ENCODE data around the gene C1orf198.

C1orf198 gene

DNA sequence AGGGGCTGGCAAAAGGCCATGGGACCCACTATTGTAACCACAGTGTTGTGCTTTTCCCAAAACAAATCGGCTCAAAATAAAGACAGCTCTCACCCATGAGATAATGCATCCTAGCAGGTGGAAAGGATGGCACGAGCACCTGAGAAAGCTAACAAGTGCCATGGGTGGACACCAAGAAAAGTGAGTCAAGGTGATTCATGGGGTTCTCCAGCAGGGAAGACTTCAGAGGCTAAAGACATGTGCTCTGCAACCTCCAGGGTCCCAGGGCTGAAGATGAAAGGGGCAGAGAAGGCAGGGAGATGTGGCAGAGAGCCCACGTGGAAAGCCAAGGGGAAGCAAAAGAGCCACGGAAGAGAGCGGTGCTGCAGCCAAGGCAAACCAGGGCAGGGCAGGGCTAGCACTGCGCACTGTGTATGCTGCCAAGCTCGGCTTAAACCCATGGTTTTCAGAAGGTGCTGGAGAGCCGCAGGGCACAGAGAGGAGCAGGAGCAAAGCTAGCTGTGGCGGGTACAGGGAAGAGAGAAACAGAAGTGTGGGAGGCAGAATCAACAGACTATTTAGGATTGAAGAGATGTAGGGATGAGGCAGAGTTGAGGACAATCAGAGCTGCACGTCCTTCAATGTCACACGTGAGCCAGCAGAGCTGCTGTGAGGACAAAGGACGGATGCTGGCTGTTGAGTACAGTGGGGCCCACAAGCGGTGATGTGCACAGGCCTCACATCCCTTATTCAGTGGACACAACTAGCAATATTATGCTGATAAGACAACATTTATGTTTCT lies 41.8 kb upstream of the C1orf198 start:
- no peak for DNase-seq (ENCODE audit: low spot score)
- no peak for TF ChIP-seq CTCF (IDR thresholded peaks at IDR 0.05; ENCODE audit: extremely low read depth, missing control alignments)

- TF ChIP-seq CTCF (IDR thresholded peaks at IDR 0.05; ENCODE audit: extremely low read depth, missing control alignments) = no peak
- DNase-seq (ENCODE audit: low spot score) = no peak
Observed at GRCh38 chr1:230907472-230908205, 39.3 kb upstream of the C1orf198 start.

- TF ChIP-seq CTCF (IDR thresholded peaks at IDR 0.05; ENCODE audit: extremely low read depth, missing control alignments) = no peak
- DNase-seq (ENCODE audit: low spot score) = no peak
Observed at GRCh38 chr1:230906226-230906625, 37.9 kb upstream of the C1orf198 start.

GRCh38 chr1:230905733-230906132 lies 37.4 kb upstream of the C1orf198 start:
- TF ChIP-seq CTCF (IDR thresholded peaks at IDR 0.05; ENCODE audit: extremely low read depth, missing control alignments) = no peak
- no peak for DNase-seq (ENCODE audit: low spot score)

DNA sequence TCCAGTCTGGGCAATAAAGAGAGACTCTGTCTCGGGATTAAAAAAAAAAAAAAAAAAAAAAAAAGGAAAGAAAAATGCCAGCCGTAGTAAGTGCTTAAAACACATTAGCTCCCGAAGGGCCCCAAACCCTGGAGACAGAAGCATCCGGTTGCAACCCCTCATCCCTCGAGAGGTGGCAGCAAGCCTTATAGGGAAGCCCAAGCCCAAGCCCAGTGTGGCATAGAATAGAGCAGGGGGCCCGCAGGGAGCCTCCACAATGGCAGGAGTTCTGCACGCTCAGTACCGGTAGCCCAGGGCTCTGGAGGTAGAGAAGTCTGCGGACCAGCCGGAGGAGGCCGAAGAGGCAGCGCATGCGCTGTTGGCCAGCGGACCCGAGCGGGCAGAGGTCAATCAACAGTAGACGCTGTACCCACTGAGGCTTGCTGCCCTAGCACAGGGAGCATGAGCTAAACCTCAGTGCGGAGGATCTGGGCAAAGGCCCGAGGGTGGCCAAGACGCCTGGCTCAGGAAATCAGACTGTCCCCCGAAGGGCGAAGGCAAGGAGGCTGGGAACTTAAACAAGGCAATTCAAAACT lies 34.1 kb upstream of the C1orf198 start:
- no peak for DNase-seq (ENCODE audit: low spot score)
- TF ChIP-seq CTCF (IDR thresholded peaks at IDR 0.05; ENCODE audit: extremely low read depth, missing control alignments) = no peak

GRCh38 chr1:230901671-230902070 lies 33.4 kb upstream of the C1orf198 start:
- no peak for TF ChIP-seq CTCF (IDR thresholded peaks at IDR 0.05; ENCODE audit: extremely low read depth, missing control alignments)
- no peak for DNase-seq (ENCODE audit: low spot score)

- no peak for TF ChIP-seq CTCF (IDR thresholded peaks at IDR 0.05; ENCODE audit: extremely low read depth, missing control alignments)
Observed at GRCh38 chr1:230900984-230901383, 32.7 kb upstream of the C1orf198 start.

More at GRCh38 chr1:230900984-230901383, 32.7 kb upstream of the C1orf198 start:
- DNase-seq (ENCODE audit: low spot score) = no peak

Measured in GM20000 (cell line).